Esophagus muscularis mucosa (tissue), 4 donors: ENCODE measurements around the gene CAPN2. TPM values are rescaled to one million over a fixed set of nuclear protein-coding genes. Genes with fewer than 3 reads are reported as not detected.

Experiments used
- DNase-seq: peaks from one replicate; pipeline ENCODE4 v3.0.0-alpha.2; 2017; ENCODE audit errors: extremely low spot score
- H3K27ac ChIP-seq, 4 donors: fragments of 200-600 bp; sonication (generic); replicated peaks in 1 of 4; 1 replicate in 3 of 4; 2 replicates in 1 of 4; pipeline ENCODE4 v1.5.1; 2016 to 2019; ENCODE audit warnings: mild to moderate bottlenecking in 1 of 4
- H3K27me3 ChIP-seq, 4 donors: fragments of 200-600 bp; sonication (generic); one replicate each; pipeline versions ENCODE4 v1.5.1 to v1.6.0; 2016 to 2019
- H3K36me3 ChIP-seq, 4 donors: fragments of 200-600 bp; sonication (generic); one replicate each; pipeline ENCODE4 v1.5.1; 2016 to 2019
- H3K4me1 ChIP-seq, 4 donors: fragments of 200-600 bp; sonication (generic); one replicate each; pipeline ENCODE4 v1.5.1; 2016 to 2019
- H3K4me3 ChIP-seq, 4 donors: fragments of 200-600 bp; sonication (generic); 1 replicate in 2 of 4; 2 replicates in 2 of 4; pipeline ENCODE4 v1.5.1; 2016 to 2019; ENCODE audit warnings: mild to moderate bottlenecking in 4 of 4, moderate library complexity in 1 of 4
- H3K9me3 ChIP-seq, 4 donors: fragments of 200-600 bp; sonication (generic); 1 replicate in 3 of 4; 2 replicates in 1 of 4; pipeline ENCODE4 v1.5.1; 2016 to 2019
- EP300 ChIP-seq: sonication (generic); formaldehyde crosslinking; IDR thresholded peaks from one replicate; pipeline ENCODE4 v1.6.1; 2017; ENCODE audit warnings: antibody characterized with exemption
- POLR2A ChIP-seq: fragments of 450-650 bp; IDR thresholded peaks from one replicate; pipeline ENCODE4 v1.6.1; 2017; ENCODE audit warnings: antibody characterized with exemption, moderate library complexity, mild to moderate bottlenecking, low read depth
- POLR2AphosphoS5 ChIP-seq, 2 donors: sonication (generic); formaldehyde crosslinking; IDR thresholded peaks; one replicate each; pipeline ENCODE4 v1.6.1; 2017; ENCODE audit warnings: antibody characterized with exemption in 2 of 2
- WGBS: methylation state at CpG from one replicate; pipeline ENCODE4 v1.1.5; 2018; 5-methylcytosine and 5-hydroxymethylcytosine counted together
- intact Hi-C: fragments of 100-400 bp; cut with DNase I; formaldehyde crosslinking; loops from one replicate; pipeline ENCODE4 v1.15.1; 2023
- total RNA-seq, 4 donors: library from RNA; depleted of rRNA; stranded (reverse); fragments of >200 nt; gene quantifications; one replicate each; pipeline versions ENCODE4 v1.1.0 to v1.2.1, GENCODE V29; 2016
- TF ChIP-seq, protein P1 (sequence below), 3 experiments: fragments of 200-600 bp in 2 of 3; fragments of 450-650 bp in 1 of 3; sonication (generic) in 2 of 3; IDR thresholded peaks; one replicate each; pipeline ENCODE4 v1.5.1; 2017 to 2019; ENCODE audit warnings: antibody characterized with exemption in 3 of 3, mild to moderate bottlenecking in 2 of 3, moderate library complexity in 1 of 3

CAPN2 gene
- total RNA-seq, 4 donors from 2014 or later: 91.9 to 231 (median 161) TPM

DNA sequence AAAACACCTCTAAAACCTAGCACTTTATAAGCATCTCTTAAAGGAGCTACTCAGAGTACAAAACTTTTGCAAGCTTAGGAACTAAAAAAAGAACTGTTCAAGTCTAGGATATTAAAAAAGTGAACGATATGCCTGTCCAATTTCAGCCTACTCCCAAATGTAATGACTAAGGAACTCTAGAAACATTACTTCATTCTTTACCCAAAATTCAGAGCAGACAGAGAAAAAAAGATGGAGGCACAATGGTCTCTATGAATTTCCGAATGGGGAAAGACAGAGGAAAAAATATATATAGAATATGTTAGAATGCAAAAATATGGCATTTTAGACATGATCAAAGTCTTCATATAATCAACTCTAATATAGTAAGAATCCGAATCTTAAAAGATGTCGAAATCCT, 72.2 kb downstream of the CAPN2 start:
- 82% methylated on average over 4 of the region's 4 CpGs for WGBS
- Histone ChIP-seq H3K4me1 (peaks cover 0 to 21% (median 14%) of the 10 kb centered on the region in 4 donors), H3K27me3 (no peaks in the 10 kb centered on the region), H3K27ac (no peak overlapping the region), H3K4me3 (no peak overlapping the region), H3K9me3 (no peaks in the 10 kb centered on the region), H3K36me3 (peaks cover 0 to 62% (median 33%) of the 10 kb centered on the region in 4 donors)
- TF ChIP-seq EP300 (no peak), POLR2A (no peak), POLR2AphosphoS5 (IDR thresholded peaks at IDR 0.05) (no peak)
- TF ChIP-seq, protein P1, sequence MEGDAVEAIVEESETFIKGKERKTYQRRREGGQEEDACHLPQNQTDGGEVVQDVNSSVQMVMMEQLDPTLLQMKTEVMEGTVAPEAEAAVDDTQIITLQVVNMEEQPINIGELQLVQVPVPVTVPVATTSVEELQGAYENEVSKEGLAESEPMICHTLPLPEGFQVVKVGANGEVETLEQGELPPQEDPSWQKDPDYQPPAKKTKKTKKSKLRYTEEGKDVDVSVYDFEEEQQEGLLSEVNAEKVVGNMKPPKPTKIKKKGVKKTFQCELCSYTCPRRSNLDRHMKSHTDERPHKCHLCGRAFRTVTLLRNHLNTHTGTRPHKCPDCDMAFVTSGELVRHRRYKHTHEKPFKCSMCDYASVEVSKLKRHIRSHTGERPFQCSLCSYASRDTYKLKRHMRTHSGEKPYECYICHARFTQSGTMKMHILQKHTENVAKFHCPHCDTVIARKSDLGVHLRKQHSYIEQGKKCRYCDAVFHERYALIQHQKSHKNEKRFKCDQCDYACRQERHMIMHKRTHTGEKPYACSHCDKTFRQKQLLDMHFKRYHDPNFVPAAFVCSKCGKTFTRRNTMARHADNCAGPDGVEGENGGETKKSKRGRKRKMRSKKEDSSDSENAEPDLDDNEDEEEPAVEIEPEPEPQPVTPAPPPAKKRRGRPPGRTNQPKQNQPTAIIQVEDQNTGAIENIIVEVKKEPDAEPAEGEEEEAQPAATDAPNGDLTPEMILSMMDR (IDR thresholded peaks at IDR 0.05): no peak
- intact Hi-C loops: no loop called here
- no peak for DNase-seq

DNA sequence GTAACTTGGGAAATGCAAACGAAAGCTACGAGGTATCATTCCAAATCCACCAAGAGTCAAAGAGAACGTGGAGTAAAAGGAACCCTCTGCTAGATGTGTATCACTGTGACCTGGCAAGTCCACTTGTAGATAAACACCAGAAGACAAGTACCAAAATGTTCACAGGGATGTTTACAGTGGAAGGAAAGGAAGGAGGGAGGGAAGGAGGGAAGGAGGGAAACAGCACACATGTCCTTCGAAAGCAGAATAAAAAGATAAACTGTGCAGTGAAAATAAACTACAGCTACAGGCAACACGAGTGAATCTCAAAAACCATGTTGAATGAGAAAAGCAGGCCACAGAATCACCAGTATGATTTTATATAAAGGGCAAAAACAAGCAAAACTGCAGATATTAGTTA, 73.5 kb downstream of the CAPN2 start:
- H3K9me3 ChIP-seq: no peaks in the 10 kb centered on the region
- WGBS: 36% methylated on average over 5 of the region's 5 CpGs
- peak overlapping the region; percentile 11 to 66 (median 40) for H3K27ac ChIP-seq
- DNase-seq: no peak
- H3K36me3 ChIP-seq: peaks cover 0 to 56% (median 27%) of the 10 kb centered on the region in 4 donors
- peaks cover 0 to 21% (median 14%) of the 10 kb centered on the region in 4 donors for H3K4me1 ChIP-seq
- H3K4me3 ChIP-seq: no peak overlapping the region
- no peaks in the 10 kb centered on the region for H3K27me3 ChIP-seq
- TF ChIP-seq EP300 (no peak), POLR2A (no peak), POLR2AphosphoS5 (IDR thresholded peaks at IDR 0.05) (peak in 1 of 2 donors; percentile 39)
- TF ChIP-seq, protein P1 (IDR thresholded peaks at IDR 0.05): no peak
- intact Hi-C loops: no loop called here

DNA sequence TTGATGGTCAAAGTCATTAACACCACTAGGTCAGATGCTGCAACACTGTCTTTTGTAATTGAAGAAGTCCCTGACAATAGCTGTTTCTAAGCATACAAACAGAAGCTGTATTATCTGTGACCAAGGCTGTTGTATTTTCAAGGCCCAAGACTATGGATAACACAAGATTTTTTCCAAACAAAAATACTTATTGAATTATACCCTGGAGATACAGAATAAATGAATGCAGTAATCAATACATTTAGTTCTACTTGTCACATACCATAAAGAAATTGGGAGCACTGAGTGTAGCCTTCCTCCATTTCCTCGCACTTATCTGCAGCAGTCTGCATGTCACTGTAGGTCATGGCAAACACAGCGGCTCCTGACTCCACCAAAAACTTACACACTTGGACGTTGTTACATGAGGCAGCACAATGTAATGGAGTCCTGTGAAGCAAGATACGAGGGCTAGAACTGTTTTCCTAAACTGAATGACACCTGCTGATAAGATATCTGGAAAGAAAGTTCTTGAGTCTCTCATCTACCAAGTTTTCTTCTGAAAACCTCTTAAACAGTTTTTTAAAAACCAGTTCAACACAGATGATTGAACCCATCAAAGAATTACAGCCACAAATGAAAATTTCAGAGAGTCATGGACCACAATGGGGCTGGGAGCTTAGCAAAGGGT, 76.5 kb downstream of the CAPN2 start:
- Histone ChIP-seq H3K36me3 (peaks cover 0 to 63% (median 30%) of the 10 kb centered on the region in 4 donors), H3K4me1 (peaks cover 0 to 16% (median 14%) of the 10 kb centered on the region in 4 donors), H3K27me3 (no peaks in the 10 kb centered on the region), H3K4me3 (no peak overlapping the region), H3K9me3 (no peaks in the 10 kb centered on the region), H3K27ac (no peak overlapping the region)
- 92% methylated on average over 4 of the region's 4 CpGs for WGBS
- TF ChIP-seq EP300: no peak
- TF ChIP-seq POLR2A: no peak
- TF ChIP-seq POLR2AphosphoS5 (IDR thresholded peaks at IDR 0.05): no peak
- TF ChIP-seq, protein P1 (IDR thresholded peaks at IDR 0.05): no peak
- no peak for DNase-seq
- intact Hi-C loops: no loop called here

DNA sequence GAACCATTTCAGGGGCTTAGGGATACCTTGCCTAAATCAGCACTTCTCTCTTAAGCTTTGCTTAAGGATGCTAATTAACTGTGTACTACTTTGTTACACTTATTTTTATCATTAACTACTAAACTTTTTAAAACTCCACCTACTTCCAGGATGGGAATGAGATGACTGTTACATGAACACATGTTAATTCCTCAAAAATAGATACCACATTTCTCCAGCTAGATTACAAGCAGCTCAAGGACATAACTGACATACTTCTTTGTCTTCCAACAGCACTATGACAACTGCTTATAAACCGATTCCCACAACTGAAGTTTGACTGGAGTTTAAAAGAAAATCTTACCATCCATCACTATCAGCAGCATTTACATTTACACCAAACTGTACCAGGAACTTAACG, 79.7 kb downstream of the CAPN2 start:
- TF ChIP-seq POLR2AphosphoS5 (IDR thresholded peaks at IDR 0.05) (no peak), EP300 (no peak), POLR2A (no peak)
- TF ChIP-seq, protein P1 (IDR thresholded peaks at IDR 0.05): no peak
- 60% methylated on average over 2 of the region's 2 CpGs for WGBS
- Histone ChIP-seq H3K27me3 (no peaks in the 10 kb centered on the region), H3K27ac (no peak overlapping the region), H3K9me3 (no peaks in the 10 kb centered on the region), H3K4me1 (no peaks in the 10 kb centered on the region), H3K36me3 (peaks cover 13 to 82% (median 46%) of the 10 kb centered on the region in 4 donors), H3K4me3 (no peak overlapping the region)
- DNase-seq: no peak
- intact Hi-C loops: no loop called here
